GF-D8 (cell line): ENCODE results near the gene TSPAN11.

ENCODE experiments used
- DNase-seq: peaks from one replicate; lab custom pipeline; 2025; lab: John Stamatoyannopoulos, UW

The TSPAN11 gene

DNA sequence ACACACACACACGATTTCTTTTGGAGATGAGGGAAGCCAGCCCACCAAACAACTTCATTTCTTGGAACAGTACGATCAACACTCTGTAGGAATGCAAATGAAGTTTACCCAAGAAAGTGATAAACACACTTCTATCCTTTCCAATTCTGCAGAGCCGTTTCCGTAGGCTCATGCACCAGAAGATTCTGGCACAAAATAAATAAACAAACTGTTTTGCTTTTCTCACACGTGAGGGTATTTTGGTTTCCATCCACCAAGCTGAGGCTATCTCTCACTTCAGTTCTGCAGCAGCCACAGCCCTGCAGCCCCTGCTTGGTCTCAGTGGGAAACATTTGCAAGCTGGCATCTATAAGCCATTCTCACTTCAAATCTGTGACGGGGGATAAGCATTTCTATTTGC lies 15.3 kb upstream of the TSPAN11 start:
- DNase-seq: no peak

DNA sequence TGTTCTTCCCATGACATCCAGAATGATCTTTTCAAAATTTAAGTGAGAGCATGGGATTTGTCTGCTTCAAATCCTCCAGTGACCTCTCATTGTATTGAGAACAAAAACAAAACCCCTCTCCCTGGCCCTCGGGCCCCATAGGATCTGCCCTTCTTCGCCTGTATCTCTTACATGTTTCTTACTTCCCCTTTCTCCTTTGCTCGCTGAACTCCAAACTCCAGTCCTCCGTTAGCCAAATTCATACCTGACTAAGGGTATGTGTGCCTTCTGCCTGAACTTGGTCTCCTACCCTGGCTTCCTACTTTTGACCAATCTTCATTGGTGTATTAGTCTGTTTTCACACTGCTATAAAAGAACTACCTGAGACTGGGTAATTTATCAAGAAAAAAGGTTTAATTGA lies 13.2 kb upstream of the TSPAN11 start:
- no peak for DNase-seq

DNA sequence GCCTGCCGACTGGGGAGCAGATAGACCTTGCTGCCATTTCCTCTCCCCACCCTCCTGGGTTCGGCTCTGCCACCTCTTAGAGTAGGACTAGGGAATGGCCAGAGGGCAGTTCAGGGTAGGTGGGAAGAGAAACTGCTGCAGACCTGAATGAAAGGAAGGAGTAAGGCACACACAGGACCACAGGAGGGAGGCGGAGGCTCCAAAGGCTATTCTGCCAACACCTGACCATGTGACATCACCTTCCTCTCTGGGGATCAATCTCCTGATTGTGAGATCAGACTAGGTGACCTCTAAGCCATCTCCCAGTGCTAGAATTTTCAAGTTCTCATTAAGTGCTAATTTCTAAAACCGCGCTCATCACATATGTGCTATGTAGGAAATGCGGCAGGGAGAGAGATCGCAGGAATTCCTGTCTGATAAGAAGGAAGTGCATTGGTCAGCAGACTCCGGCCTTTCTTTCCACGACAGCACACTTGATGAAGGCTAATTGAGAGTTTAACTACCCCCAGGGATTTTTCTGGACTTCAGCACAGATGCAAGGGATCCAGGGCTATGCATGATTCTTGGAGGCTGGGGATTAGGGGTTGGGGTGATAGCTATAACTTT lies 11.5 kb upstream of the TSPAN11 start:
- DNase-seq: no peak

DNA sequence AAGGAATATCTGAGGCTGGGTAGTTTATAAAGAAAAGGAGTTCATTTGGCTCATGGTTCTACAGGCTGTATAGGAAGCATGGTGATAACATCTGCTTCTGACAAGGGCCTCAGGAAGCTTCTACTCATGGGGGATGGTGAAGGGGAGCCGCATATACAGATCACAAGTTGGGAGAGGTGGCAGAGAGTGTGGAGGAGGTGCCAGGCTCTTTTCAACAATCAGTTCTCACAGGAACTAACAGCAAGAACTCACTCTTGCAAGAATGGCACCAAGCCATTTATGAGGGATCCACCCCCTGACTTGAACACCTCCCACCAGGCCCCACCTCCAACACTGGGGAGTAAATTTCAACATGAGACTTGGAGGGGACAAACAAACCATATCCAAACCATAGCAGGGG lies 3.5 kb upstream of the TSPAN11 start:
- no peak for DNase-seq

DNA sequence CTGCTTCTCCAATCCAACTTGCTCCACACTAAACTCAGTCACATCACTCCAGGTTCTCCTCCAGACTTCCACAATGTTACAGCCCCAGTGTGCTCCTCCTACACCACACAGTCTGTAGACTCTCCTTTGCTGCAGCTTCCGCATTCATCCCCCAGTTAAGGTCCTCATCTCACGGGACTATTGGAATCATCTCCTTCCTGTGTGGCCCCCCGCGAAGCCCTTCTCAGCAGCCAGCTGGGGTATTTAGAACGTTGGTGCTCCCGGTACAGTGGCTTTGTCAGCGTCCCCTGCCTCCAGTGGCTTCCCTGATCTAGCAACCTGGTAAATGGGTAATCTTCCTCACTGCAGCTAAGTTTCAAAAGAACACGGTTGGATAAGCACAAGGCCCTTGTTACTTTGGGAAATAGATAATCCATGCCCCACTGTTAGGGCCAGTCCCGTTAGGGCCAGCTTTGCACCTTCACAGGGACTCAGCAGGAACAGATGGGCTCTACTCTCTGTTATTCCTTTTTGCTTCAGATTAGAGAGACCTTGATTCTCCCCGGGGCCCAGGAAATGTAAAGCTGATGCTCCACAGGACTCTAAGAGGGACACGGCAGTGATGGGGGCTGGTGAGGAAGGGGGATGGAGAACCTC lies 823 bp upstream of the TSPAN11 start:
- no peak for DNase-seq

DNA sequence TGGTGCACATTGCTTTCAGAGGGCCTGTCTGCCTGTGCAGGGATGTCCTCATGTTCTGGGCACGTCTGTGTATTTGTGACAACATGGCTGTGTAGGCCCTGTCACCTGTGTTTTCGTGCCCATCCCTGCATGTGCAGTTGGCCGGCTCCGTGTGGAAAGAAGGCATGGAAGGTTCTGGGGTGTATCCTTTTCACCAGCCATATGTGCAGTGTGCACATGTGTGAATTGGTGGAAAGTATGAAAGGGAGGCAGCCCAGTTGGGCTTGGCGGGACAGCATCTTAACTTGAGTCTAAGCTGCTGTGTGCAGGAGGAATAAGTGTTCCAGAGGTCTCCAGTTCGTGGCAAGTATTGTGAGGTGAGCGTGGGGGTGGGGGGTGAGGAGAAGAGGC lies 669 bp downstream of the TSPAN11 start:
- DNase-seq: no peak

DNA sequence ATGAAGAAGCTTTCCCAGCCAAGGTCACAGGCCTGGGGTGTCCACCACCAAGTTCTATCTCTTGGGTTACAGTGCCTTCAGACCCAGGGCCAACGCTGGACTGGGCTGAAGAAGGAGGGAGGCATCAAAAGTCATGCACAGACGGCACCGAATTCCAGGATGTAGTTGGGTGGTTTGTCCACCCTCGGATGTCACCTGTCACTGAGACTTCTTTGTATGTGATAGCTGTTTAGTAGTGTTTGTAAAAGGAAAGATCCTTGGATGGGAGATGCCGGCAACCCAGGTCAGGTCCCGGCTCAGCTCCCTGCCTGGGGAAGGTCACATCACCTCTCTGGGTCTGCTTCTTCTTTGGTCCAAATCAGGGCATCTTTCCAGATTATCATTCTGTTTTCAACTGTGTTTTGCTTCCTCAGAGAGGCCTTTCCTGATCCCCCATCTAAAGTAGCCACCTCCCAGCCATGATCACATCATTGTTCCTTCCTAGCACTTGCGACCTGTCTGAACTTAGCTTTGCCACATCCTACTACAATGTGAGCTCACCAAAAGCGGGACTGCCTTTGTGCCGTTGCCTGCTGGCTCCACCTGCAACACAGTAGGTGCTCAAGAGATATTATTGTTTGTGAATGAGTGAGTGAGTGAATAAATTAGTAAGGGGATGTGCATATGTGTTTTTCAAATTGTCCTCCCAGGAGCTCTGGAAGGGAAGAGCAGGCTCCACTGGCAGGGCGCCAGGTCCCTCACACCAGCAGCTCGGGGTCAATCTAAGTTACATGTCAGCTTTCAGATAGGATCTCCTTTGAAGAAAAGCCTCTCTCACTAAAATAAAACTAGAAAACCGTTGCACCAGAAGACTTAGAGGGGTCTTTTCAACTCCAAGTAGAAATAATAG lies 2.1 kb downstream of the TSPAN11 start:
- DNase-seq: no peak

DNA sequence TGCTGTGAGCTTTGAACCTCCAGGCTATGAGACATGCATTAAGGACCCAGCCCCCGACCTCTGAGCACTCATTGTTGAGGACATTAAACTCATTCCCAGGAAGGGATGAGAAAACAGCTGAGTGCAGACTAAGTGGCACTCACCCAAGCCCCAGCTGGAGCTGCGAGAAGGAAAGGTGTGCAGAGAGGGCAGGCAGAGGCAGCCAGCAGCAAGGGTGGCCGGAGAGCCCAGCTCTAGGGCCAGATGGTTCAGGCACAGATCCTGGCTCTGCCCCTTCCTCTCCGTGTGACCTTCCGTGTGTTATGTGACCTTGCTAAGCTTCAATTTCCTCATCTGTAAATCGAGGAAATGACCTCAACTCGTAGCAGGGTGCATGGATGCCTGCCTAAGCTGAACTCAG lies 3.7 kb downstream of the TSPAN11 start:
- no peak for DNase-seq

DNA sequence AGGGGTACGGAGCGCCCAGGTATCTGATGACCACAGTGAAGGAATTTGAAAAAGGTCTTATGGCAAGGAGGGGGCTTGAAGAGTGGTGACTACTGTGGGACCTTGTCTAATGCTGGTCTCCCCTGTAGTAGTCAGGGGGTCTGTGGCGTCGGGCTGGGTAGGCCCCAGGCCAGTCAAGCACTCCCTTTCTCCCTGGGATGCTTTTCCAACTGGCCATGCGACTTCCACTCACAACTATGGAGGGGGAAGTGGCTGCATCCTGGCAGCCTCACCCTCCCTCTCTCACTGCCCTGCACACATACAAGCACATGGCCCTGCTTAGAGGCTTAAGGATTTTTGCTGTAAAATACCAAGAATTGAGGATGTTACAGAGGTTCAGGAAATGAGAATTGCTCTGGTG lies 4.1 kb downstream of the TSPAN11 start:
- no peak for DNase-seq

DNA sequence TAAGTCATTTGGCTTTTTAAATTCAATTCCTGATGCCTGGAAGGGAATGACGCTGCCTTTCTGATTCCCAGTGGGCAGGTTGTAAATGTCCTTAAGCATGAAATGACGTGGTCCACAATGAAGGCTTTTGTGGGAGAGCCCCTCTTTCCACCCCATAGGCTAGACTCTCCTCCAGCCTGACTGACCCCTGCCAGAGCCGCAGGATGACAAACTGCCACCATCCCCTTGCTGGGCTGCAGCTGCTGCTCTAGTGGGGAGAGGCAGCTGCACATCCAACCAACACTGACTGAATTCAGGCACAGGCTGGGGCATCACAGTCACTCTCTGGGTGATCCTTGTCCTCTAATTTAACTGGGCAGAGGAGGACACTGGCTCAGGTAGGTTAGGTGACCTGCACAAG lies 6.3 kb downstream of the TSPAN11 start:
- DNase-seq: no peak

DNA sequence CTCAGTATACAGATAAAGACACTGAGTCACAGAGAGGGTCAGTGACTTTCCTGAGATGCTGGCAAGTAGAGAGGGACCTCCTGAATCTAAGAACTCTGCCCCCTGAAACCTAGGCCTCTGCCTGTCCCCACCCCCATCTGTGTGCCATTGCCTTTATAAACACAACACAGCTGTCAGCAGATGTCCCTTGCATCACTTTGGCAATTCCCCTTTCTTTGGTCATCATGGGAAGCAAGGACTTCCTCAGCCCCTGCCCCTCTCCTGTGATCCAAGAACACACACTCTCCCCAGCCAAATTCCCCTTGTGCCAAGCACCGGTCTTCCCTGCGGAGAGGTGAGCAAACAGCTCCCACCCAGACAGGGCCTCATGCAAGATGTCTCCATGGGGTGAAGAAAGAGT lies 8.3 kb downstream of the TSPAN11 start:
- no peak for DNase-seq

DNA sequence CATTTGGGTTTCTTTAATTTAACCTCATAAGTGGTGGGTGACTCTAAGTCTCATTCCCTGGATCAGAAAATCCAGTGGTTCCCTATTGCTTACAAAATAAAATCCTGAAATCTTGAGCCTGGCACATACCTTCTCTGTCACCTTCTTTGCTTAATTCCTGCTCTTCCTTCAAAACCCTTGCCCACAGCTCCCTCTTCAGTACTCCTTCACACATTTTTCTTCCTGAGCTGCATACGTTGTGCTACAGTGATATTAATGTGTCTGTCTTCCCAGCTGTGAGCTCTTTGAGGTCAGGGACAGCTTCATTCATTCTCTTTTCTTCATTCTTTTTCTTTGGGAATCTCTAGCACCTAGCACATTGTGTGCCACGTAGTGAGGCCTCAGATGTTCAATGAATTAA lies 9.5 kb downstream of the TSPAN11 start:
- no peak for DNase-seq

DNA sequence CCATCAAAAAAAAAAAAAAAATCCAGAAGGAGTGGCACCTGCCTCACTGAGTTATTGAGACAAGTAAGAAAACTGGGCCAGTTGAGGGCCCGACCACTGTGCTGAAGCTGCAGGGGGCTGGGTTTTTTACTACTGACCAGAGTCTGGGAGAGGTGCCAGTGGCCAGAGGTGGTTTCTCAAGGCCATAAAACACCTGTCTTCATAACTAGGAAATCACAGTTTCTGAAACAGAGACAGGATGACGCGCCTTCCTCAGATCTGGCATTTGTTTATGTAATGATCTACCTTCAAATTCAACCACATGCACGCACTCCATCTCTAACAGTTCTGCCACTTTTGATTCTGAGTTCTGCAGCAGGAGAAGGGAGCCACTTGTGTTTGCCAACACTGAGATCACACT lies 12.7 kb downstream of the TSPAN11 start:
- no peak for DNase-seq

DNA sequence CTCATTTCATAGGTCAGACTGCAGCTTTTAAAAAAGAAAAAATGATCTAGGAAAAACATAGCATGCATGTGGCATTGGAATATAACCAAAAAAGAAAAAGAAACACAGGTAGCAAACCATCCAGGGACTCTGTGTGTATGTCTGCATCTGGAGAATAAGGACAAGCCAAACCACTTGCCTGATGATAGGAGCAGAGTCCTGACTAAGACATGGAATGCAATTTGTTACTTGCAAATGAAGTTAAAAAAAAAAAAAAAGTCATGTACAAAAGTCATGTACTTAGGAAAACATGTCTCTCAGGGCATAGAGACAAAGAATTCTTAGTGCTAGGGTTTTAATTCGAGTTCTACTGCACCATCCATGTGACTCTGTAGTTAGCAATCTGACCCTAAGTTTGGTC lies 15.9 kb downstream of the TSPAN11 start:
- DNase-seq: no peak

DNA sequence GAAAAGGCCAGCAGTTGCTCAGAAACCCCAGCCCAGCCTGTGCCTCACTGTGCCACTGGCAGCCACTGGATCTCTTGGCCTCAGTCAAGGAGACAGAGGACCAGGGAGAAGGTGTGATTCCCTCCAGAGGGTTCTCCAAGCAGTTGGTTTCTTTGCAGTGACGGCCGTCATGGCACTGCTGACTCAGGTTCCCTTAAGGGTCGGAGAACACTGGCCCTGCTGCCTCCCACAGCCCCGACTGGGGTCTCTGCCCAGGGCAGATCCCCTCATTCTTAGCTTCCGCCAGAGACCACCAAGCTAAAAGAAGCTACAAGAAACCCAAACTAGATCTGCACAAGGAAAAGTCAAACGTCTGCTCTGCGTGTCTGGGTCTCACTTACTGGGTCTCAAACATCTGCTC lies 16.4 kb downstream of the TSPAN11 start:
- no peak for DNase-seq

DNA sequence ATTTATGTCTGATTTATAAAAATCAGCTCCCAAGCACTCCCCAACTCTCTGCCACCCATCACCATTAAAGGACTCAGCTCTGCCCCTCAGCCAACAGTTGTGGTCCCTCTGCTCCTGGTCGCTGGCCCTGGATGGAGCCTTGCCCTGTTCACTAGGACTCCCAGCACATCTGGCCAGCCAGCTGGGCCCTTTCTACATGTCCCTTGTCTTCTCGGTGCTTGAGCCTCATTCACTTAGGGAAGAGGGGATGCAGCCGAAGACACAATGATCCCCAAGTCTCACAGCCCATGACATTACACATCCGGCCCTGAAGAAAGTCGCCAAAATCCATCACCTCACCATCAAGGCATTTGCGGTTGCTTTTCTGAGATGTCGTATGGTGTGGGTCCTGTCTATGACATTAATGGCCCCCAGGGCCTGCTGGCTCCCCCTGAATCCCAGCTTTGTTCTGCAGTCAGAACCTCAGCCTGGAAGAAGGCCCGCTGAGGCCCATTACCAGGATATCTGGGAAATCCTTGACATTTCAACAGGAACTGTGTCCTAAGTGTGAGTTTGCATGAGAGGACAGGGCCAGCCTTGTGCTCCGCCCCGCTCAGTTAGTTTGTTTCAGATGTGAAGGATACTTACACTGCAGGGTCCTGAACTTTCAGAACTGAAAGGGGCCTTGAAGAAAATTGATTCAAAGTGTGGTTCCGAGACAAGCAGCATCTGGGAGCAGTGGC lies 19.1 kb downstream of the TSPAN11 start:
- DNase-seq: no peak

DNA sequence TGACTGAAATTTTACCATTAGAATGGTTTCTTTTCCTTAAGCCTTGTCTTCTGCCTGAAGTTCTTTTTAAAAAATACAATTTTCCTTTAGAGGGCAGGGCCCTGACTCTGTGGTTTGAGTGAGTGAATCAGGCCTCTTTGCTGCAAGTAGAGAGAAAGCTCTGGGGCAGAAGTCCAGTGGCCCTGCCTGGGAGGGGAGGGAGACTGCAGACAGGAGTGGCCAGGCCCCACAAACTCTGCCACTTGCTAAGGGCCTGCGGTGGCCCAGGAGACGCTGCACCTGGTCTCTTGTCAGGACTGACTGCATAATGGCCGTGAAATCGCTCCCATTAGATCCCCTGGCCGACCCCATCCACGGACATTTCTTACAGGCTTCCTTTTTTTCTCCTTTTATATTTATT lies 25.5 kb downstream of the TSPAN11 start:
- DNase-seq: no peak

DNA sequence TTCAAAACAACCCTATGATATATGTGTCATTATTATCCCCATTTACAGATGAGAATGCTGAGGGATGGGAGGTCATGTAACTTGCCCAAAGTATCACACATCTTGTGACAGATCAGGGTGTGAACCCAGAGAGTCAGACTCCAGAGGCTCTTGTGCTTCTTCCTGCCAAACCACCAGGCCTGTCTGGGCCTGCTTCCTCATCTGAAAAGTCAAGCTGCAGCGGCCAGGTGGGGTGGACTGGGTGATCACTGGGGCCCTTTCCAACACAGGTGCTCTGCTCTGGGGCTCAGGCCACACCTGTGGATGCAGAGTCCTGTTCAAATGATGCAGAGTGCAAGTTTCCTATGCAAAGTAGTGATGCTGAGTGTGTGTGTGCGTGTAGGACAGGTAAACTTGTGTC lies 26.7 kb downstream of the TSPAN11 start:
- DNase-seq: no peak

DNA sequence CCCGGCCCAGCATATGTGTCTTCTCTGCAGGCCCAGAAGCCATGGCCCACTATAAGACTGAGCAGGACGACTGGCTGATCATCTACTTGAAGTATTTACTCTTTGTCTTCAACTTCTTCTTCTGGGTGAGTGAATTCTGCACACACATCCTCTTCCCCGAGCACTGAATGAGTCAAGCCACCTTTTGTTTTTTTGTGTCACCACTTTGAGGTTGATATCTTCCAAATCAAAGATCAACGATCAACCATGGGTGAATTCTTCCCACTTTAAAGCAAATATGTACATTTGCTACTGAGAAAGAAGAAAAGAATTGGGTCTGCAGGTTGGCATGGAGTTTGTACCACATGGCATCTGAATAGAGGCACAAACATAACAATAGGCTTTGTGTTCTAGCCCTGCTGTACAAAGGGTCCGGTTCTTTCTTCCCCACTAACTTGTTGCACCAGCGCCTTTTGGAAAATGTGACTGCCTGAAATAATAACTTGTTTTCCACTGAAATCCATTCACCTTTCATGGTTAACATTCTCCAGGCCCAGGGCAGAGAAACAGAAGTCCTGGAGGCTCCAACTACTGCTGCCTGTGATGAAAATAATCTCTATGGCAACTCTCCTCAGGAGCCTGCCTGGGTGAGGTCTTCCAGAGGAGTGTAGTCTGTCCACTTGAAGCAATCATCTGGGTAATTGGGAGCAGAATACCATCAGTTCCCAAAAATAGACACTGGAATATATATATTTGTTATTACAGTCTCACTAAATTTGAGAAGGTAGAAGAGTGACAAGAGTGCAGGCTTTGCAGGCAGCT lies 27.6 kb downstream of the TSPAN11 start:
- DNase-seq: no peak

DNA sequence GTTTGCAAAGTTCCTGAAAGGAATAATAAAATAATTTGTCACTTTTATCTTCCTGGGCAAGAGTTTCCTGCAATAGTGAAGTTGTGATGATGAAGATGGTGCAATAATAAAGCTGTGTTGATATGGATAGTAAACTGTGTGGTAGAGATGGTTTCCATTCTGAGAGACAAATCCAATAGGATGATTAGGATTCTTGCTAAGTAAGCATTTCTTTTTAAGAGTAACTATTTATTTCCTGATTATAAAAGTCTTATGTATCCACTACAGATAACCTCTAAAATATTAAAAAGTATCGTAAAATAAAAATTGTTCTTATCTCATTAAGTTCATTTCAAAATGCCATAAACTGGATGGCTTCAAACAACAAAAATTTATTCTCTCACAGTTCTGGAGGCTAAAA lies 28.7 kb downstream of the TSPAN11 start:
- DNase-seq: no peak

DNA sequence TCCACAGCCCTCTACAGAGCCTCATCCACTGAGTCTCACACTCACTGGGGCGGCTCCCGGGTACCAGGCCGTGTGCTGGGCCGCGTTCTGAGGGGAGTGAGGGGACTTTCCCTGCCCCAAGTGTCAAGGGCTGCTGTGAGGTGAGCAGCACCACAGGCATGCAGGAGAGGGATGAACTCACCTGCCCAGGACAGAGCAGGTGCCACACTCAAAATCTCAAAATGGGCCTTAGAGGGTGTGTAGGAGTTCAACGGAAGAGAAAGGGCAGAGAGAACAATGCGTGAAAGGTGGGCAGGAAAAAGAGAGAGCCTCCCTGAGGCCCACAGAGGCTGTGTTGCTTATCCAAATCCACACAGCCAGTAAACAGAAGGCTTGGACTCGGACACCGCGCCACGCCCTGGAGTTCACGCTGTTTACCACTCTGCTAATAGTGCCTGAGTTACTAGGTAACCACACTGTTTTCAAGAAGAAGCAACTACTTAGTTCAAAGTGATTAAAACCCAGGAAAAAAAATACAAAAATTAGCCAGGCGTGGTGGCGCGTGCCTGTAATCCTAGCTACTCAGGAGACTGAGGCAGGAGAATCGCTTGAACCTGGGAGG lies 32.7 kb downstream of the TSPAN11 start:
- DNase-seq: no peak
